Measurements from ENCODE around the gene AFP.

Gene AFP

DNA sequence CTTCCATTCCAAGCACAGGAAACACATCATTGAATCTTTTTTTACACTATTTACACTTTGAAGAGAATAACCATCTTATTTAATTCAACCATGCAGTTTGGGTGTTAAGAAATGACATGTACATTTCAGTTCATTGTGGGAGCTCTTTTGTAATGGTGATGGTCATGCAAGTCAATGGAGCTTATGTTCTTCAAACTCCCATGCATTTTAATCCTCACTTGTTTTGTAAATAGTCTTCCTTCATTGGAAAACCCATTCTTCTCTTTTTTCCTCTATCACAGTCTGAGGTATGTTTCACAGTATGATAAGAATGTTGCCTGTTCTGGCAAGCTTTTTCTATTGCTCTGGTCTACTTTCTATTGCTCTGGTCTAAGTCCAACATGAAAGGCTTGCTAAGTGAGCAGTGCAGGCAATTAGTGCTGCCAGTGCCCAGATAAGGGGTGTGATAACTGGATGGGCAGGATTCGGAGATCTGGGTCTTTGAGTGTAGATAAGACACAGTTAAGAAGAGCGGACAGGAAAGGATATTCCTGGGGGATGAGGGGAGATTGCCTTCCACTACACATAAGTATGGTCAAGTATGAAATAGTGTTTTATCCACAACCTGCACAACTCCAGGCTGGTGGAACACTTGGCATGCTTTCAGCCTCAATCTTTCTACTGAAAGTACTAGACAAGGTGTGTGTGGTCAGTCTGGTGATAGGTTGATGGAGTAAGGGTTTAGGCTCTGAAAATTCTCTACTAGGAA, 17.1 kb downstream of the AFP start:
- Histone ChIP-seq H3K4me1 (ENCODE audit: control insufficient read depth, insufficient read depth, low read length) (peaks cover 24% of the 10 kb centered on the region), H3K9me3 (replicated peaks; ENCODE audit: low read length) (no peaks in the 10 kb centered on the region)

DNA sequence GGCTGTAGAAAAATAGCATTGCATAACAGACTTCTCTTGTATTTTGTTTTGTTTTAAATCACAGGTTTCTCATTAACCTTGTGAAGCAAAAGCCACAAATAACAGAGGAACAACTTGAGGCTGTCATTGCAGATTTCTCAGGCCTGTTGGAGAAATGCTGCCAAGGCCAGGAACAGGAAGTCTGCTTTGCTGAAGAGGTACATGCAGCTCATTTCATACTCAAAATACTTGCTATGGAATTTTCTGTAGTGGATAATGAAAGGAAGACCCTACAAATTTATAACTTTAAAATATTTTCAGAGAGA, 17.6 kb downstream of the AFP start:
- Histone ChIP-seq H3K4me1 (ENCODE audit: control insufficient read depth, insufficient read depth, low read length) (peaks cover 24% of the 10 kb centered on the region), H3K9me3 (replicated peaks; ENCODE audit: low read length) (no peaks in the 10 kb centered on the region), H3K36me3 (ENCODE audit: insufficient read depth, low read length) (no peaks in the 10 kb centered on the region), H3K9ac (ENCODE audit: low read depth, low read length) (no peak overlapping the region), H3K4me2 (ENCODE audit: low read length) (no peak overlapping the region), H3K27me3 (ENCODE audit: control insufficient read depth, insufficient read depth, low read length) (no peaks in the 10 kb centered on the region), H3K4me3 (ENCODE audit: low read length) (no peak overlapping the region)

More for the DNA sequence above, 17.1 kb downstream of the AFP start:
- Histone ChIP-seq H3K4me3 (ENCODE audit: low read length) (no peak overlapping the region), H3K27me3 (ENCODE audit: control insufficient read depth, insufficient read depth, low read length) (no peaks in the 10 kb centered on the region), H3K9ac (ENCODE audit: low read depth, low read length) (no peak overlapping the region), H3K36me3 (ENCODE audit: insufficient read depth, low read length) (no peaks in the 10 kb centered on the region), H3K4me2 (ENCODE audit: low read length) (no peak overlapping the region)

DNA sequence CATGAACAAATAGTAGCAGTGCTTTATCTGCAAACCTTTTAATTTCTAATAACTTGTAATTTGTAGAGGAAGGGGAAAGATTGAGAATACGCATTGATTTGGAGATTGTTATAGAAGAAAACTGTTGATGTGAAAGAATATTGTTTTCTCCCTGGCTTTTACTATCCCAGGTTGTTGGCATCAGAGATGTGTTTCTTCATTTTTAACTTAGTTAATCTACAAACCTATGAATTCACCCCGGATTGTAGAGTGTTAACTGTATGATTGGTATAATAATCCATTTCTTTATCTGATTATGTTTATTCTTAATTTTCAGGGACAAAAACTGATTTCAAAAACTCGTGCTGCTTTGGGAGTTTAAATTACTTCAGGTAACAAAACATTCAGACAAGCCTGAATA, 18.9 kb downstream of the AFP start:
- no peaks in the 10 kb centered on the region for H3K27me3 ChIP-seq (ENCODE audit: control insufficient read depth, insufficient read depth, low read length)
- no peak overlapping the region for H3K4me2 ChIP-seq (ENCODE audit: low read length)
- H3K4me3 ChIP-seq (ENCODE audit: low read length), result no peak overlapping the region
- no peak overlapping the region for H3K9ac ChIP-seq (ENCODE audit: low read depth, low read length)
- H3K36me3 ChIP-seq (ENCODE audit: insufficient read depth, low read length), result no peaks in the 10 kb centered on the region
- H3K9me3 ChIP-seq (replicated peaks; ENCODE audit: low read length), result no peaks in the 10 kb centered on the region
- H3K4me1 ChIP-seq (ENCODE audit: control insufficient read depth, insufficient read depth, low read length), result peaks cover 20% of the 10 kb centered on the region

DNA sequence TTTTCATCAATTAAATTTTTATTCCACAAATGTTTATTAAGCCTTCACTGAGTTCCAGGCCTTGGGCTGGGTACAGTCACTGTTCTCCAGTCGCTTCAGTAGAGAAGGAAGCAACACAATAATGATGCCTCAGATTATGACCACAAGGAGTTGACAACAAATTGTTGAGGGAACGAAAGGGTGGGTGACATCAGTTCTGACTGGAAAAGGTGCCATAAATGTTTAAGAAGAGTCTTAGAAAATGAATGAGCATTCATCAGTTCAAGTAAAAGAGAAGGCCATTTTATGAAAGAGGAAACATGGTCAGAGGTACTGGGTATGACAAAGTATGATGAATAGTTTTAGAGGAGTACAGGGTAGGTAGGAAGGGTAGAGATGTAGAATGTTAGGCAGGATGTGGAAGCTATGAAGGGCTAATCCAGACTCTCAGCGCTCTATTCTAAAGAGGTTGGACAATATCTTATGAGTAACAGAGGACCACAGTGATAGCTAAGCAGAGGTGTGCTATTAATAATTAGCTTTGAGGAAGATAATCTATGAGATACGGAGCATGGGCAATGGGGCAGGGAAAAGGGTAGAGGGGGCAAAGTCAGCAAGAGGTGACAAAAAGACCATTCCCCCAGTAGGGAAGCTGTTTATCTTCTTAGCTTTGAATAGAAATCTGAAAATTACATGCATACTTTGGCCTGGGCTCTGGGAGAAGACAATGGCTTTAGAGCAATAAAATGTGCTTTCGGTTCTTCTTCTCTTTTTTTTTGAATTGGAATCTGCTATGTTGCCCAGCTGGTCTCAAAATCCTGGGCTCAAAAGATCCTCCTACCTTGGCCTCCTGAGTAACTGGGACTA, 20.4 kb downstream of the AFP start:
- no peak overlapping the region for H3K9ac ChIP-seq (ENCODE audit: low read depth, low read length)
- H3K27me3 ChIP-seq (ENCODE audit: control insufficient read depth, insufficient read depth, low read length), result no peaks in the 10 kb centered on the region
- peaks cover 6% of the 10 kb centered on the region for H3K4me1 ChIP-seq (ENCODE audit: control insufficient read depth, insufficient read depth, low read length)
- H3K4me2 ChIP-seq (ENCODE audit: low read length), result no peak overlapping the region
- no peaks in the 10 kb centered on the region for H3K36me3 ChIP-seq (ENCODE audit: insufficient read depth, low read length)
- H3K4me3 ChIP-seq (ENCODE audit: low read length), result no peak overlapping the region
- H3K9me3 ChIP-seq (replicated peaks; ENCODE audit: low read length), result no peaks in the 10 kb centered on the region

DNA sequence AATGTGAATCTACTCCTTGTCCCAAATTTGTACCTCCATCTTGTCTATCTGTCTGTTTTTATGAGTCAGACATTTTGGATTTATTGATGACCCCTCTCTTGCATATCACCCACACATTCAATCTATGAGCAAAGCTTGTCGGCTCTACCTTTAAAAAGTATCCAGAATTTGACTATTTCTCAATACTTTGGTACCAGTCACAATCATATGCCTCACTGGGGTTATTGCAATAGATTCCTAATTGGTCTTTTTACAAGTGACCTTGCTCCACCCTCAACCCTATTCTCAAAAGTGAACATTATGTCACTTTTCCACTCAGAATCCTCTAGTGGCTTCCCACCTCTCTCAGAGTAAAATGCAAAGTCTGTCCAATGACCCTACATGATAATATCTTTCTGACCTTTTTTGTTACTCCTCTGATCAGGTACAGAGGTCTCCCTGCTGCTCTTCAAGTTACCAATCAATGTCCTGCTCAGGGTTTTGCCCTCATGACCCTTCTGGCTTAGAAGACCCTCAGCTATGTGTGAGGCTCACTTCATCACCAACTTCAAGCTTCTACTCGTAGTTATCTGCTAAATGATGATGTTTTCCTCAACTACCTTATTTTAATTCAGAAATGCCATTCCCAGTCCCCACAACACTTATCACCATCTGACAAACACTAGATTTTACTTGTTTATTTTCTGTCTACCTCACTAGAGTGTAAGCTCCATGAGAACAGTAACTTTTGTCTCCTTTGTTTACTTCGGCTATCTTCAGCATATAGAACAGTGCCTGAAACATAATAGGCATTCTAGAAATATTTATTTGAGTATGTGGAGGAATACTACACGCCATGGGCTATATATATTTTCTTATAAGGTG, 22.4 kb downstream of the AFP start:
- Histone ChIP-seq H3K4me2 (ENCODE audit: low read length) (no peak overlapping the region), H3K4me1 (ENCODE audit: control insufficient read depth, insufficient read depth, low read length) (no peaks in the 10 kb centered on the region), H3K36me3 (ENCODE audit: insufficient read depth, low read length) (no peaks in the 10 kb centered on the region), H3K27me3 (ENCODE audit: control insufficient read depth, insufficient read depth, low read length) (no peaks in the 10 kb centered on the region), H3K9ac (ENCODE audit: low read depth, low read length) (no peak overlapping the region), H3K4me3 (ENCODE audit: low read length) (no peak overlapping the region), H3K9me3 (replicated peaks; ENCODE audit: low read length) (no peaks in the 10 kb centered on the region)

DNA sequence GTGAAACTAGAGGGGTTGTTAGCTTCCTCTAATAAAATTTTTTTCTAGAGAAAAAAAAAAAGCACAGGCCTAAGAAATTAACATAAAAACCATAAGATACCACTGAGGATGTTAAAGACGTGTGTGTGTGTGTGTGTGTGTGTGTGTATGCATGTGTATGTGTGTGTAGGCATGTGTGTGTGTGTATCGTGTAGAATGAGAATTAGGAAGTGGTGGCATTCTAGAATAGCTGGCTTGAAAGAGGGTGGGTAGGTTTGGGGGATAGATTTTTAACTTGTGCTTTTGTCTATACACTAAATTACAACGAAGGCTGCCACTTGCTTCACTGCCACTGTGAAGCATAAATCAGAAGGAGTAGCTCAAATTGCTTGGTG, 23.0 kb downstream of the AFP start:
- Histone ChIP-seq H3K27me3 (ENCODE audit: control insufficient read depth, insufficient read depth, low read length) (no peaks in the 10 kb centered on the region), H3K4me2 (ENCODE audit: low read length) (no peak overlapping the region), H3K36me3 (ENCODE audit: insufficient read depth, low read length) (no peaks in the 10 kb centered on the region), H3K4me3 (ENCODE audit: low read length) (no peak overlapping the region), H3K9me3 (replicated peaks; ENCODE audit: low read length) (no peaks in the 10 kb centered on the region), H3K4me1 (ENCODE audit: control insufficient read depth, insufficient read depth, low read length) (no peaks in the 10 kb centered on the region), H3K9ac (ENCODE audit: low read depth, low read length) (no peak overlapping the region)

DNA sequence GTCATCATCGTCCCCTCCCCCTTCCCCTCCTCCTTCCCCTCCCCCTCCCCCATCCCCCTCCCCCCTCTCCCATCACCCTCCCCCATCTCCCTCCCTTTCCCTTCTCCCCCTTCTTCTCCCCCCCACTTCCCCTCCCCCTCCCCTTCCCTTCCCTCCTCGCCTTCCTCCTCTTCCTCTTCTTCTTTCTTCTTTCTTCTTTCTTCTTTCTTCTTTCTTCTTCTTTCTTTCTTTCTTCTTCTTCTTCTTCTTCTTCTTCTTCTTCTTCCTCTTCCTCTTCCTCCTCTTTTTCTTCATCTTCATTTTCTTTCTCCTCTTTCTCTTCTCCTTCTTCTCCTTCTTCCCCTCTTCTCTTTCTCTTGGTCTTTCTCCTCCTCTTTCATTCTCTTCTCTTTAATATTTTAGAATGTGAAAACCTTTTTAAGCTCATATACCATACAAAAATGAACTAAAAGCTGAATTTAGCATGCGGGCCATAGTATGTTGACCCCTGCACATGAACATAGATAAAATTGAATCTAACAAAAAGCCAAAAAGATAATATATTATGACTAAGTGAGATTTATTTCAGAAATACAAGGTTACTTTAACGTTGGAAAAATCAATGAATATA, 25.0 kb downstream of the AFP start:
- Histone ChIP-seq H3K36me3 (ENCODE audit: insufficient read depth, low read length) (no peaks in the 10 kb centered on the region), H3K4me1 (ENCODE audit: control insufficient read depth, insufficient read depth, low read length) (no peaks in the 10 kb centered on the region), H3K9me3 (replicated peaks; ENCODE audit: low read length) (no peaks in the 10 kb centered on the region), H3K4me3 (ENCODE audit: low read length) (no peak overlapping the region), H3K27me3 (ENCODE audit: control insufficient read depth, insufficient read depth, low read length) (no peaks in the 10 kb centered on the region), H3K9ac (ENCODE audit: low read depth, low read length) (no peak overlapping the region), H3K4me2 (ENCODE audit: low read length) (no peak overlapping the region)

DNA sequence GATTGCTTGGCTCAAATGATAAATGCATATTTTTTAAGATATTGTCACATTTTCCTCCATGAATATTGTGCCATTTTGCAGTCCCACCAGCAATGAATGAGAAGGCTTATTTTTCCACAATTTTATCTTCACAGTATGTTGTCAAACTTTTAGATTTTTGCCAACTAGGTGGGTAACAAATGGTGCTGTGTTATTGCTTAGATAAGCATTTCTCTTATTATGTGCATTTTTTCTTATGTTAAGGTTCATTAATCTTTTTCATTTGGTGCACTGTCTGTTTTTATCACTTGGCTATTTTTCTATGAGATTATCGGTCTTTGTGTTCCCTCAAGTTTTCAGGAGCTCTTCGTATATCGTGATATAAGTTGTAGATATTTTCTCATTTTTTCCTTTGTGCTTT, 32.1 kb downstream of the AFP start:
- Histone ChIP-seq H3K4me1 (ENCODE audit: control insufficient read depth, insufficient read depth, low read length) (no peaks in the 10 kb centered on the region), H3K27me3 (ENCODE audit: control insufficient read depth, insufficient read depth, low read length) (peaks cover 35% of the 10 kb centered on the region), H3K36me3 (ENCODE audit: insufficient read depth, low read length) (no peaks in the 10 kb centered on the region), H3K4me3 (ENCODE audit: low read length) (no peak overlapping the region), H3K9me3 (replicated peaks; ENCODE audit: low read length) (no peaks in the 10 kb centered on the region), H3K4me2 (ENCODE audit: low read length) (no peak overlapping the region), H3K9ac (ENCODE audit: low read depth, low read length) (no peak overlapping the region)

DNA sequence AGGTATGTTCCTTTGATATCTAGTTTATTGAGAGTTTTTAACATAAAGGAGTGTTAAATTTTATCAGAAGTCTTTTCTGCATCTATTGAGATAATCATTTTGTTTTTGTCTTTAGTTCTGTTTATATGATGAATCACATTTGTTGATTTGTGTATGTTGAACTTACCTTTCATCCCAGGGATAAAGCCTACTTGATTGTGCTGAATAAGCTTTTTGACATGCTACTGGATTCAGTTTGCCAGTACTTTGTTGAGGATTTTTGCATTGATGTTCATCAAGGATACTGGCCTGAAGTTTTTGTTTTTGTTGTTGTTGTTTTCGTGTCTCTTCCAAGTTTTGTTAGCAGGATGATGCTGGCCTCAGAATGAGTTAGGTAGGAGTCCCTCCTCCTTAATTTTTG, 34.7 kb downstream of the AFP start:
- no peak overlapping the region for H3K4me3 ChIP-seq (ENCODE audit: low read length)
- H3K27me3 ChIP-seq (ENCODE audit: control insufficient read depth, insufficient read depth, low read length), result peaks cover 35% of the 10 kb centered on the region
- H3K9me3 ChIP-seq (replicated peaks; ENCODE audit: low read length), result no peaks in the 10 kb centered on the region
- H3K36me3 ChIP-seq (ENCODE audit: insufficient read depth, low read length), result no peaks in the 10 kb centered on the region
- H3K4me2 ChIP-seq (ENCODE audit: low read length), result no peak overlapping the region
- H3K9ac ChIP-seq (ENCODE audit: low read depth, low read length), result no peak overlapping the region
- no peaks in the 10 kb centered on the region for H3K4me1 ChIP-seq (ENCODE audit: control insufficient read depth, insufficient read depth, low read length)

DNA sequence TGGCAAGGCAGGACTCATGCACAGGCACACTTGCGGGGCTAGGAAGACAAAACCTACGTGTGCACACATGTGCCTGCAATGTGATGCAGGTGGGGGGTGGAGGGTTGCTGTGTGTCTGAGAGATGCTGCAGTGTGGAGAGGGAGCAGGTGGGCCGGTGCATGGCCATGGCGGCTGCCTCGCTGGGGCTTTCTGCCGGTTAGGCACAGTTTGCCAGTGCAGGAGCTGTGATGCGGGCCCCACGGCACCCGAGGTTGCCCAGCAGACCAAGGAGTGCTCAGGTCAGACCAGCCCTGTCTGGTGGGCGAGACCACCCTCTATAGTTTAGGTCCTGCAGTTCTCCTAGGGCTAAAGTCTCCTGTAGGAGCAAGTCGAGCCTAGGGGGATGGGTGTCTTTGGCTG, 41.2 kb downstream of the AFP start:
- Histone ChIP-seq H3K4me3 (ENCODE audit: low read length) (no peak overlapping the region), H3K9me3 (replicated peaks; ENCODE audit: low read length) (no peaks in the 10 kb centered on the region), H3K27me3 (ENCODE audit: control insufficient read depth, insufficient read depth, low read length) (peaks cover 11% of the 10 kb centered on the region), H3K9ac (ENCODE audit: low read depth, low read length) (no peak overlapping the region), H3K4me1 (ENCODE audit: control insufficient read depth, insufficient read depth, low read length) (no peaks in the 10 kb centered on the region), H3K4me2 (ENCODE audit: low read length) (no peak overlapping the region), H3K36me3 (ENCODE audit: insufficient read depth, low read length) (no peaks in the 10 kb centered on the region)

DNA sequence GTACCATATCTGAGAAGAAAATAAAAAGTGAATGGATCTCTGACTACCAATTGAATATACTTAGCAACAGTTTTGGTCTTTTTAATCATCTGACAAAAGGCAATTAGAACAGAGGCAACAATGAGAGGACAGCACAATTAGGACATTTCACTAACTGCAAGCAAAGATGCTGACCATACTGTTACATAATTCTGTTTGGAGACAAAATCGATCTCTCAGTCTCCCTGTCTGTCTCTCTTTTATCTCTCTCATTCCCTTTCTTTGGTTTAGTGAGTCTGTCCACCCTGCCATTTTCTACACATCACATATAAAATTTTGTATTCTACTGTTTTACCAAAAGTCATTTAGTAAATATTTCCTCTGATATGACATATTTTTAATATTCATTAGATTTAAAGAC, 43.3 kb downstream of the AFP start:
- no peak overlapping the region for H3K4me2 ChIP-seq (ENCODE audit: low read length)
- H3K27me3 ChIP-seq (ENCODE audit: control insufficient read depth, insufficient read depth, low read length), result peaks cover 10% of the 10 kb centered on the region
- no peaks in the 10 kb centered on the region for H3K4me1 ChIP-seq (ENCODE audit: control insufficient read depth, insufficient read depth, low read length)
- H3K9ac ChIP-seq (ENCODE audit: low read depth, low read length), result no peak overlapping the region
- no peak overlapping the region for H3K4me3 ChIP-seq (ENCODE audit: low read length)
- no peaks in the 10 kb centered on the region for H3K9me3 ChIP-seq (replicated peaks; ENCODE audit: low read length)
- no peaks in the 10 kb centered on the region for H3K36me3 ChIP-seq (ENCODE audit: insufficient read depth, low read length)
